Activated naive CD8-positive, alpha-beta T cell treated with anti-CD3 and anti-CD28 coated beads, Interleukin-2, amount 50 U/mL, for 16 hours (primary cell): ENCODE results near the gene TPD52L2.
"Not testable (repeated sequence)": the region's sequence is repeated elsewhere in the genome, so short reads cannot be mapped to it uniquely, and the experiment has no call there.

Source experiments
- DNase-seq: peaks from one replicate; pipeline ENCODE4 v3.0.0-alpha.2; 2020; ENCODE audit warnings: low read depth, low spot score

TPD52L2 gene

DNA sequence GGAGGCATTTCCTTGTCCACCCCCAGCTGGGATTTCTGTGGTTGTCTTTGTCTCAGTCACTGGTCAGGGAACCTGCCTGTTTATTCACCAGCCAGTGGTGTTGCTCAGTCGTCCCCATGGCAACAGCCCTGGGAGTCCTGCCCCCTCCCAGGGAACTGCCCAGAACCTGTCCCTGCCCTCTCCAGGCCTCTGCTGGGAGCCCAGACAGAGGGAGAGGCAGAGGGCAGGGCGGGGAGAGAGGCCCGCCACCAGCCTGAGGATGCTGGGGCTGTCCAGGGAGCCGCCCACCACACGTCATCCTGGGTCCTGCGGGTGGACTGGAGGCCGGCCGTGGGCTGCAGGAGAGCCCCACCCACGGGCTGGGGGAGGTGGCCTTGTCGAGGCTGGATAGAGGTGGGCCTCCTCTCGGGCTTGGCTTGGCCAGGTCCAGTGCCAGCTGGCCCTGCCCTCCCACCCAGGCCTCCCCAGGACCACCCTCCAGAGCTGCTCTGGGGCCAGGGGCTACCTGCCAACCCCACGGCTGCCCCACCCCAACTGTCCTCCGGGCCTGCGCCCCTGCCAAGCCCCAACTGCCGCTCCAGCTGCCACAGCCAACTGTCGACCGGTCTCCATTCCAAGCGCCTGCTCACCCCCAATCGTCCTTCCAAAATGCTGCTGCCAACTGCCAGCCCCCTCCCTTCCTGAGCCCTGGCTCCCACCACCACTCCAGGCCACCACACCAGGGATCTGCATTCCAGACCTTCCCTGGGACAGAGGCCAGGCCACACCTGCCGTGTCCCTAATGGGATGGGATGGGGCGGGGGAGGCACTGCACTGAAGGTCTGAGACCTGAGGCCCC lies 29.8 kb upstream of the TPD52L2 start:
- no peak for DNase-seq

DNA sequence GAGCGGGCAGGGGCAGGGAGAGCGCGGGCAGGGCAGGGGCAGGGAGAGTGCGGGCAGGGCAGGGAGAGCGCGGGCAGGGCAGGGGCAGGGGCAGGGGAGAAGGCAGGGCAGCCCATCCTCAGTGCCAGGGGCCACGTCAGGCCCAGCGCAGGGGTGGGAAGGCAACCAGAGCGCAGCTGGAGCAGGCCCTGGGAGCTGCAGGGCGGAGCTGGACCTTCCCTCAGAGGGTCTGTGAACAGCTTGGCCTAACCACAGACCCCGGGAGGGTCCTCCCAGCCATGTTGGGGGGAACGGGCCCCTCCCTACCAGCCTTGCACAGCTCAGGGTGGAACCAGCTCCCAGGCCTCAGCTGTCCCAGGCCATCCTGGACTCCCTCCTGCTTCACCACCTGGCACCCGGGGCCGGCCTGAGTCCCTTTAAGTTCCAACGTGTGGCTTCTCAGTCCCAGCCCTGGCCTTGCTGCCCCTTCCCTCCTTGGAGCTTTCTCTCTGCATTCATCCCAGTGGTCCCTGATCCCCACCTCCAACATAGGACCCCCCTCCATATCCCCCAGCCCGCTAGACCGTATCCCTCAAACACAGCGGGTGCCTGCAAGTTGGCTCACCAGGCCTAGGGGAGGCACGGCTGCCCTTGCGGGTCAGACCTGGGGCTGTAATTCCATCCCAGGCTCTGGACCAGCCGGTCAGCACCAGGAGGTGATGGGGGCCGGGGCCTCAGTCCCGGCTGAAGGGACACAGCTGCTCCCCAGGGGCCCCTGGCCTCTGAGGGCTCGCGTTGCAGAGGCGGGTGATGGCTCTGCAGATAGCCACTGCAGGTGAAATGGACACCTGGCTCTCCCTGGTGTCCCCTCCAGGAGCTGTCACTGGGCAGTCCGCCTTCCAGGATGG lies 28.4 kb upstream of the TPD52L2 start:
- DNase-seq = no peak

DNA sequence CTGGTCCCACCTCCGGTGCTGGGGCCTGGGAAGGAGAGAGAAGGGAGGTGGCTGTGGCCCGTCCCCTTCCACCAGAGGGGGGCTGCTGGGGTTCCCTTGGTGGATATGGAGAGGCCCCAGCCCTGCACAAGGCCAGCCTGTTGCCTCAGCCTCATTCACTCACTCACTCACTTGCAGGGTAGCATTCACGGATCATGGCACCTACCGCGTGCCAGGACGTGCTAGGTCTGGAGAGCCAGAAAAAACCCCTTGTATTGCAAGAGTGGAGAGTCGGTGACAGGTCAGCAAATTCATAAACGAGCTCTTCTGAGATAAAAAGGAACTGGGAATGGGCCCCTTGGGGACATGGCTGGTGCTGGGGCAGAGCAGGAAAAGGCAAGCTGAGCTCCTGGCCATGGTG lies 27.6 kb upstream of the TPD52L2 start:
- no peak for DNase-seq

DNA sequence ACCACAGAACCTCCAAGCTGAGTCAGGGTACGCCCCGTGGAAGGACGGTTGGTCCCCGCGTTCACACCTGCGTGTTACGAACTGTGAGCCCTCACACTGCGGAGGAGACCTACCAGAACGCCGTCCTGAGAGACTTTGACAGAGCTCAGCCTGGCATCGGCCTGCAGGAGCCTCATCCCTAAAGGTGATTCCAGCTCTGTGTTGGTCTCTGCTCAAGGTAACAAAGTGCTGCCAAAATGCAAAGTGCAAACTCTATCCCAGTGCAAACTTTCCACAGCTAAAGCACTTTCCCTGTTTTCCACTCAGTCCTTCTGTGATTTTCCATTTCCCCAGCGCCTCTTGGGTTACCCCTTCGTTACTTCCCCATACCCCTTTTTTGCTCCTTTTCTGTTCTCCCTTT lies 25.4 kb upstream of the TPD52L2 start:
- DNase-seq = no peak

DNA sequence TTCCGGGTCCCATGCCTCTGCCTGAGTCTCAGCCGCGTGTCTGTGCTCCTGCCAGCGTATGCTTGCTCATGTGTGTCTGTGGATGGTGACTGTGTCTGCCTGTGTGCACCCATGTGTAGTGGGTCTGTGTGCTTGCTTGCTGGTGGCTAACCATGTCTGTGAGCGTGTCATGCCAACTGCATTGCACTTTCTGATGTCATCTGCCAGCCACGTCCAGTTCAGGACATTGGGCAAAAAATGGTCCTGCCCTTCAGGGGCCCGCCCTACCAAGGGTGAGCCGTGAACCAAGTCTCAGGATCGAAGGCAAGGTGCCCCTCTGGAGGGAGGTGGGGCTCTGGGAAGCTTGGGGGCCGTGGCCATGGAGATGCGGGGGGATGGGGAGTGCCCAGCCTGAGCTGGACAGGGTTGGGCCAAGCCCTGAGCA lies 24.7 kb upstream of the TPD52L2 start:
- no peak for DNase-seq

DNA sequence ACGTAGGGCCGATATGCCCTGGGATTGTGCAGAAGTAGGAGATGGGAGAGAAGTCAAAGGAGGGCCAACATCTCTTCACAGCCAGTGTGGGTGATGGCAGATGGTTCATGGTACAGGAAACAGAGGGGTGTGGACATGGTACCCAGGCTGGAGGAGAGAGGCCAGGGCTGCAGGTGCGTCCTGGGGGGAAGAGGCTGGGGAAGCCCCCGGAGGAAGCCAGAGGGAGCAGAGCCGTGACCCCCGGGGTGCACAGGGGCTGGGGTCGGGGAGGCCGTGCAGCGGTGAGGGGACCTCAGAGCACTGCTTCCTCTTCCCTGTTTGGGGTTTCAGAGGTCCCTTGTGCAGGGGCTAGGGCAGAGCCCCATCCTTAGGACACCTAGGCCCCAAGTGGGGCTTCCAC lies 22.8 kb upstream of the TPD52L2 start:
- no peak for DNase-seq

DNA sequence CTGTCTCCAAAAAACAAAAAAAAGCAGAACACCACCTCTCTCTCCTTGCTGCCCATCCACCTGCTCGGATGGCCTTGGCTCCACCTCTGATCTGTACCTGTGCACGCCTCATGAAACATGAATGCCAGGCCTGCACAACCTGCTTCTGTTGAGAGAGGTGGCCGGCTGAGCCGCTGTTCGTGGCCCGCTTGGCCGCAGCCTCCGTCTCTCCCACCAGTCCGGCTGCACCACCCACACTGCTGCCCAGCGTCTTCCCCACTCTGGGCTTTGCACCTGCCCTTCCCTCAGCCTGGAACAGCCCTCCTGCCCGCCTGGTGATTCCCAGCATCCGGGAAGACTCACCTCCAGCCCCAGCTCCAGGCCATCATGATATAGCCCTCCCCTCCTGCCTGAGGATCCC lies 21.8 kb upstream of the TPD52L2 start:
- no peak for DNase-seq

DNA sequence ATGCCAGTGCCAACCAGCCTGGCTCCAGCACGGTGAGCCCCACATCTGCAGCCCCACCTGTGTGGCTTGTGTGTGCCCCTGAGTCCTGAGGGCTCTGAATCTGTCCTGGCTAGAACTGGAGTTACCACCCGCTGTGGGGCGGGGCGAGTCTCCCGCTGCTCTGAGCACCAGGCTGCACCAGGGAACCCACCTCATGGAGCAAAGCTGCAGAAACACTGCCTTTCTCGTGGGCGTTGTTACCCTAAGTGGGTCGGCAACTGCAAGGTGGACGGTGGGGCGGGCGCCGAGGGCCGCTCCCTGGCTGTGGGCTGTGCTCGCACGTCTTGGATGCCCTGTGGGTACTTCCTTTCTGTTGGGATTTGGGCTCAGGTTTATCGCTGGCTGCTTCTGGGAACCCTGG lies 21.3 kb upstream of the TPD52L2 start:
- DNase-seq = no peak

DNA sequence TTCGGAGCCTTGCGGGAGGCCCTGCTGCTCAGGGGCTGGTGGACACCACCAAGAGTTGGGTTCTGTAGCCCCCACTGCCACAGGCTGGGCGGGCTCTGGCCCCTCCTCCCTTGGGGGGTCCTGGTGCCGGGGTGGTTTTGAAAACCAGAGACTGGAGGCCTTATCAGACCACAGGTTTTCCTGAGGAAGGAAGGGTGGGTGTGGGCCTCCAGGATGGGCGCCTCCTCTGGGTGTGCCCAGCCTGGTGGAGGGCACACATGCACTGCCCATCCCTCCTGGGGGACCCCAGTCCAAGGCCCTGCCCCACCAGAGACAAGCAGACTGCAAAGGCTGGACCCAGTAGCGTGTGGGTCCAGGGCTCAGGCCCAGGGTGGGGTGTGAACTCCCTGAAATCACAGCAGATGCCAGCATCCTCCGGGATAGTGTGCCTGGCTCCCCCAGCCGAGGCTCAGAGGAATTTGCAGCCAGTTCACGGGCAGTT lies 20.5 kb upstream of the TPD52L2 start:
- DNase-seq = no peak

DNA sequence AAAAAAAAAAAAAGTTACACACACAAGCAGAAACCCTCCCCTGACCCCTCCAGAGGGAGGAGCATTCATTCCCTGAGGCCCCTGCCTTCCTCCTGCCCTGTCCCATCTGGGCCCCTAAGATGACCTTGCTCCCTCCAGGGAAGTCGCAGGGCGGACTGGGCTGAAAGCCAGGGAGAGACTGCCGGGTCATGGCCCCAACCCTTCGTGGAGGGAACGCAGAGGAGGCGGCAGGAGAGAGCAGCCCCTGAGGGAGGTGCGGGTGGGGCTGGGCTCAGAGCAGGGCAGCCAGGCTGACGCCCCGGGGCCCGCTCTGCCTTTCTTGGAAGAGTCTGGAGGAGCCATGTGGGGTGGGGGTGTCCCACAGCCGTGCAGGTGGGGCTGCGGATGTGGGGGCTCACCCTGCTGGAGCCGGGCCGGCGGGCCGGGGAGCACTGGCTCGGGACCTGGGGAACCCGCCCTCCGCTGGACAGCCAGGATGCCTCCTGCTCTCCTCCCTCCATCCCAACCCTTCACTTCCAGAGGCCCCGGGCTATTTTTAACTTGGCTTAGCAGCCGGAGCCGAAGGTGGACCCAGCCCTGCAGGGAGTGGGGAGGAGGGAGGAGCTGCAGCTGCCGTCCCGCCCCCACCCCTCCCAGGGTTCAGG lies 18.8 kb upstream of the TPD52L2 start:
- no peak for DNase-seq

DNA sequence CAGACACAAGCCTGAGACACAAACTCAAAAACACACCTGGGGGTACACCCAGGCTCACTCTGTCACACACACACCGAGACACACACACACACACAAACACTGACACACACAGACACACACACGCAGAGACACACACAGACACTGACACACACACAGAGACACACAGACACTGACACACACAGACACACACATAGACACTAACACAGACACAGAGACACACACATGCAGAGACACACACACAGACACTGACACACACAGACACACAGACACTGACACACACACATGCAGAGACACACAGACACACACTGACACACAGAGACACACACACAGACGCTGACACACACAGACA lies 18.2 kb upstream of the TPD52L2 start:
- DNase-seq = no peak

DNA sequence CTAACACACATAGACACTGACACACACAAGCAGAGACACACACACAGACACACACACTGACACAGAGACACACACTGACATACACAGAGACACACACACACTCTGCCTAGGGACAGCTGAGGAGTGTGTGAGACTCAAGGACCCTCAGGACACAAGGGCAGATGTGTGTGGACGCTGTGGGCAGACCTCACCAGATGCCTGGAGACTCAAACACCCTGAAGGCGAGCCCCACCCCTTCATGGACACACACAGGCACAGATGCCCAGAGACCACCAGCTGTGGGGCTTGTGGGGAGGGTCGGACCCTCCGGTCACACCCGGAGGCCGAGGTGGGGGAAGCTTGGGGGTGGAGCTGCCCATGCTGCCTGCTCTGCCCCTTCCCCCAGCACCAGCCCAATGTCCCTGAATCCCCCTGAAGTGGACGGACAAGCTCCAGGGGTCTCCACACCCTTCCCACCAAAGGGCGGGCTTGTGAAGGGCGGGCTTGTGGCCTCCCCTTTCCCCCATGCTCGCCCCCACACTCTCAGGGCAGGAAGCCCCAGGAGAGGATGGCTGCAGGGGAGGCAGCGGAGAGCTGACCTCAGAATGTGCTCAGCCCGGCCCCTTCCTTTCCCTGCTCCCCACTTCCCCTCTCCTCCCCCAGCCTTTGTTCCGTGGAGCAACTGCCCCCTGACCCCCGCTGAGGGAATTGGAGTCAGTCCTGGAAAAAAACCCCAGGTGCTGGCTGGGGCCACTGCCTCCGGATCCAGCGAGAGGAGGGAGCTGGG lies 17.6 kb upstream of the TPD52L2 start:
- DNase-seq = no peak

DNA sequence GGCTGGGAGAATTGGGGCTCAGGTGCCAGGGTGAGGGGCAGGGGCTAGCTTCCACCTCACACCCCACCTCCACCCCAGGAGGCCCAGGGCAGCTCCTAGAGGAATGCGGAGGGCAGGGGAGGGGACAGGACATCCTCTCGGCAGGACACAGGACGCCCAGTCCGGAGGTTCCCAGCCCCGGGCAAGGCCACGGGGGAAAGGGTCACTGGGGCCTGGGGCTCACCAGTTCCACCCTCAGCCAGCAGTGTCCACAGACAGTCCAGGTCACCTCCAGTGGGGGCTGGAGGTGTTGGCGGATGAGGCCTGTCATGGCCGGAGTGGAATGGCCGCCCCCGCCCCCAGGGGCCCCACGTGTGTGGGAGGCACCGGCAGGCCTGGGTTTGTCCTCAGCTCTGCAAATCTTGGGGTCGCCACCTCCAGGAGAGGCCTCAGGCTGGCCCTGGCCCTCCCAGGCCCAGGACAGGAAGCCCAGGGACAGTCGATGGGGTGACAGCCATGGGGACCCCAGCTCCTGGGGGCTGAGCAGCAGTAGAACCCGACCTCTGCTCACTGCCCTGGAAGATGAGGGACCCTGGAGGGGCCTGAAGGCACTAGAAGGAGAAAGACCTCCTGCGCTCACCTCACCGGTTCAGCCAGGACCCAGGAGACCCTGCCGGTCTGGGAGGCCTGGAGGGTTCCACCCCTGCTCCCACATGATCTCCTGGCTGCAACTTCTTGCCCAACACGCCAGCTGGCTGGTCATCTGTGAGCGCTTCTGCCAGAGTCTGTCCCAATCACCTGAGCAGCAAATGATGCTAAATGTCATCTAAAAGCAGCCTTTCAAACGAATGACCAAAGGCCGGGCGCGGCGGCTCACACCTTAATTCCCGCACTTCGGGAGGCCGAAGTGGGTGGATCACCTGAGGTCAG lies 16.8 kb upstream of the TPD52L2 start:
- DNase-seq = no peak

DNA sequence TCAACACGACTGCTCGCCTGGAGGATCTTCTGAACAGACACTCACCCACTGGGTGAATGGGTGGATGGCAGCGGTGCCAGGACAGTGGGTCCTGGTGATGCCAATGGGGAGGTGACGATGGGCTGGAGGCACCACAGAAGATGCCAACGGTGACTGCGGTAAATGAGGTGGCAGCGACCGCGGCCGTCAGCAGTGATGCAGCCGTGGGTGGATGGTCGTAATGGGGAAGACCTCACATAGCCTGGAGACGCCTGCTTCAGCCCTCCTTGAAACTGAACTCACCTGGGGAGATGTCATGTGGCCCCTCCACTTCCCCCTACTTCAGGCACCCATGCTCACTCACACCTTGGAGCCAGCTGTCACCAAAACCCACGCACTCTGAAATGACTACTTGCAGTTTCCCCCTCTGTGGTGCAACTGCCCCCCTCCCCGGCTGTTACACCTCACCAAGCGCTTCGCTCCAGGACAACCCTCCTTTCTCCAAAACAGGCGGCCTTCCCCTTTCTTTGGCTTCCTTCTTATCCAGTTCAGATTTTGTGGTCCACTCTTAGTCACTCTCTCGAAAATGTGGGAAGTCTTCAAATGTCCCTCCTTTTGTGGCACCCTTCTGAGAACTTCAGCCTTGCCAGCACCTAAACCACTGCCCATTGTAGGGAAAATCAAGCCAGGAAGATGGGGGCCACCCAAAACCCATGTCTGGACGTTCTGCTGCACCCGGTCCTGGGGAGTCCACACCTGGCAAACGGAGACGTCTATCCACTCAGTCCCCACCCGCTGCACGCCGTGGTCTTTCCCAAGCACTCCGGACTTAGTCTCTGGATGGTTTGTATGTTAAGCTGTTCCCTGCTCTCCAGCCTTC lies 14.2 kb upstream of the TPD52L2 start:
- no peak for DNase-seq

DNA sequence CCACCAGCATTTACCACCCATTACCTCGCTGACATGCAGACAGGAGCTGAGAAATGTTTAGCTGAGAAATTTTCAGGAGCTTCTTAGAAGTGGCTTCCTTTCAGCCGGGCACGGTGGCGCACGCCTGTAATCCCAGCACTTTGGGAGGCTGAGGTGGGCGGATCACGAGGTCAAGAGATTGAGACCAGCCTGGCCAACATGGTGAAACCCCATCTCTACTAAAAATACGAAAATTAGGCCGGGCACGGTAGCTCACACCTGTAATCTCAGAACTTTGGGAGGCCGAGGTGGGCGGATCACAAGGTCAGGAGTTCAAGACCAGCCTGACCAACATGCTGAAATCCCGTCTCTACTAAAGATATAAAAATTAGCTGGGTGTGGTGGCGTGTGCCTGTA lies 13.5 kb upstream of the TPD52L2 start:
- DNase-seq = not testable (repeated sequence)

DNA sequence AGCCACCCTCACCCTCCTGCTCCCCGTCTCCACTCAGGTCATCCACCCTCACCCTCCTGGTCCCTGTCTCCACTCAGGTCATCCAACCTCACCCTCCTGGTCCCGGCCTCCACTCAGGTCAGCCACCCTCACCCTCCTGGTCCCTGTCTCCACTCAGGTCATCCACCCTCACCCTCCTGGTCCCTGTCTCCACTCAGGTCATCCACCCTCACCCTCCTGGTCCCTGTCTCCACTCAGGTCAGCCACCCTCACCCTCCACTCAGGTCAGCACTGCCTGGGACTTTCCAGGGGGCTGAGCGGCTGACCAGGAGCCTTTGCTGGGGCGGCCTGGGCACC lies 11.4 kb upstream of the TPD52L2 start:
- DNase-seq = not testable (repeated sequence)

DNA sequence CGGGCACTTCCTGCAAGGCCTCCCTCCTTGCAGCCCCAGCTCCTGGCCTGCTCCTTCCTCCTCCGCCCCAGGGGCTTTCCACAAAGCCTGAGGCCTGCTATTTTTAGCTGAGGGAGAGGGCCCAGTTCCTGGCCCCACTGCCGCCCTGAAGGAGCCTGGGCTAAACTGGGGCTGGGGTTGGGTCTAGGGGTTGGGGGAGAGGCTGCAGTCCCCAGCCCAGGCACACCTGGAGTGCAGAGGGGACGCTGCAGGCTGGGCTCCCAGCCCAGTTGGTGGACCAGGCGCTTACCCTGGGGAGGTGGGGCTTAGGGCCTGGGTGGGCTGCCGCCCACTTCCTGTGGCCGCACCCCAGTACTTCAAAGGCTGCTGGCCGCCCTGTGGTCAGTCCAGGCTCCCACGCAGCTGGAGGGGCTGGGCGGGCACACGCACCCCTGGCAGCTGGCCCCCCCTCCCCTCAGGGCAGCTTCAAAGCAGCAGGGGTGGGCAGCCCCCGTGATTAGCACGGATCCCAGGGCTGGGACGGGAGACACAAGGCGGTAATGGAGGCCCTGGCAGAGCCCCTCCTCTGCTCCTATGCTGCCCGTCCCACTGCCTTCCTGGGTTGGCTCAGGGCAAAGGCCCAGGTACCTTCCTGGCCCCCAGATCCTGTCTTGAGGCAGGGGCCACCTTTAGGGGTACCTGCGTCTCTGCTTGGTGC lies 10.9 kb upstream of the TPD52L2 start:
- no peak for DNase-seq

DNA sequence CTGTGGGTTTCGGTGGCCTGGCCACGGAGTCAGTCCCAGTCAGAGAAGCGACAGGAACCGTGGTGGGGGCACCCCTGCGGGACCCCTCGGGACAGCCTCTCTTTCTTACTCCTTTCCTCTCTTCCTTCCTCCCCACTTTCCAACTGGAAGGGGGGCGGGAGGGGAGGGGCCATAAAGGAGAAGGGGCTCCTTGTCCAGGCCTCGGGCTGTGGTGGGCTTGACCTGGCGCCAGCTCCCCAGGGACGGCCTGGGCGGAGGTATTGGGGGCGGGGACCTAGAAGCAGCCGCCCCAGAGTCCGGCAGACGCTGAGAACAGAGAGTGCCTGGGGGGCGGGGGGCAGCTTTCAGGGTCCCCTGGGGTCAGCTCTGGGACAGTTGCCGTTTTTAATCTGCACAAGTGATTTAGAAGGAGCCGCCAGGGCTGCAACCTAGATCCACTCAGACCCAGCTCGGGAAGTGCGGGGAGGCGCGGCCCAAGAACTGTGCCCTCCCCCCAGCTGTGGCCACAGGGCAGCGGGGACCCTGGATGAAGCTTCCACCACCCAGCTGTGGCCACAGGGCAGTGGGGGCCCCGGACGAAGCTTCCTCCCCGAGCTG lies 10.2 kb upstream of the TPD52L2 start:
- no peak for DNase-seq
